HG03520 (cell line): ENCODE data around the gene XKR7.
A peak's percentile ranks its signal among the peaks of the same experiment; 100 is the strongest.
"Not testable (repeated sequence)": the region's sequence is repeated elsewhere in the genome, so short reads cannot be mapped to it uniquely, and the experiment has no call there.

ENCODE experiments used
- ATAC-seq: cut with Tn5 transposase; IDR thresholded peaks from one replicate; pipeline ENCODE4 v1.9.1; 2021; ENCODE audit warnings: mild to moderate bottlenecking, moderate library complexity; ENCODE audit not compliant: unreplicated experiment

XKR7 gene

DNA sequence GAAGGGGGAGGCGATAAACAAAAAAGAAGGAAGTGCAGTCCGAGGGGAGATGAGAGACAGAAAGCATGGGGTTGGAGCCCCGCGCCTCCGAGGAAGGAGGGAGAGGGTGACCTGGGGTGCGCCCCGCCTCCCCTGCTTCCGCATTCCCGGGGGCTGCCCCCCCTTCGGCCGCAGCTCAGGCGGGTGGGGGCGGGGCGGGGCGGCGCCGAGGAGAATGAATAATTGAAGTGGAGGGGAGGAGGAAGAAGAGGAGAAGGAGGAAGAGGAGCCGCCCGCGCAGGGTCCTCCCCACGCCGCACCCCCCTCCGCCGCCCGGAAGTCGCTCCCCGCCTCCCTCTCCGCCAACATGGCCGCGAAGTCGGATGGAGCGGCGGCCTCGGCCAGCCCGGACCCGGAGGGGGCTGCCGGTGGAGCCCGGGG, at the start of gene XKR7:
XKR7 (plus strand) TSS at position 322 of the 420 bp plus-strand sequence; CDS start at position 347, 25 bp downstream.
- no peak for ATAC-seq

DNA sequence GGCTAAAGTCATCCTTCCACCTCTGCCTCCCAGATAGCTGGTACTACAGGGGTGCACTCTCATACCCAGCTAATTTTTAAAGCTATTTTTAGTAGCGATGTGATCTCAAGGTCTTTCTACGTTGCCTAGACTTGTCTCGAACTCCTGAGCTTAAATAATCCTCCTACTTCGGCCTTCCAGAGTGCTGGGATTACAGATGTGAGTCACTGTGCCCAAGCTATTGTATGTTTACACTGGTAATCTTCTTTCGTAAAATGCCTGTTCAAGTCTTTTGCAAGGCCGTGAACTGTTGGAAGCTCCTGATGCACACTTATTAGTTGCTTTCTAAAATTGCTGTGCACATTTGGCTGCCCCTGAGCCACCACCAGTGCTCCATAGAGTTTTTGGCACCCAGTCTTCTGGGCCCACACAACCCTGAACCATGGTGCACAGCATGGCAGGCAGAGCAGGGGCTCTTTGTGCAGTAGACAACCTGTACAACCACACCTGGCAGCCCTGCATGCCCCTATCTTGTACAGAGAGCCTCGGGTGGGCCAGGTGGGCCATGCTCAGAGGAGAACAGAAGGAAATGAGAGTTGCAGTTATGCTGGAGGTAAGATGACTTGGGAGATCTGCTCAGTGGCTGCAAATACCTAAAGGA, 49.4 kb upstream of the XKR7 start:
- ATAC-seq, result no peak

- ATAC-seq, result no peak
These were observed 48.4 kb upstream of the XKR7 start for GRCh38 chr20:31919410-31920155.

GRCh38 chr20:31920275-31920855, 47.6 kb upstream of the XKR7 start:
- ATAC-seq, result no peak

DNA sequence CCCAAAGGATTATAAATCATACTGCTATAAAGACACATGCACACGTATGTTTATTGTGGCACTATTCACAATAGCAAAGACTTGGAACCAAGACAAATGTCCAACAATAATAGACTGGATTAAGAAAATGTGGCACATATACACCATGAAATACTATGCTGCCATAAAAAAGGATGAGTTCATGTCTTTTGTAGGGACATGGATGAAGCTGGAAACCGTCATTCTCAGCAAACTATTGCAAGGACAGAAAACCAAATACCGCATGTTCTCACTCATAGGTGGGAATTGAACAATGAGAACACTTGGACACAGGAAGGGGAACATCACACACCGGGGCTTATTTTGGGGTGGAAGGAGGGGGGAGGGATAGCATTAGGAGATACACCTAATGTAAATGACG, 46.5 kb upstream of the XKR7 start:
- not testable (repeated sequence) for ATAC-seq

- ATAC-seq, result no peak
These were observed 45.8 kb upstream of the XKR7 start for GRCh38 chr20:31922181-31922580.

DNA sequence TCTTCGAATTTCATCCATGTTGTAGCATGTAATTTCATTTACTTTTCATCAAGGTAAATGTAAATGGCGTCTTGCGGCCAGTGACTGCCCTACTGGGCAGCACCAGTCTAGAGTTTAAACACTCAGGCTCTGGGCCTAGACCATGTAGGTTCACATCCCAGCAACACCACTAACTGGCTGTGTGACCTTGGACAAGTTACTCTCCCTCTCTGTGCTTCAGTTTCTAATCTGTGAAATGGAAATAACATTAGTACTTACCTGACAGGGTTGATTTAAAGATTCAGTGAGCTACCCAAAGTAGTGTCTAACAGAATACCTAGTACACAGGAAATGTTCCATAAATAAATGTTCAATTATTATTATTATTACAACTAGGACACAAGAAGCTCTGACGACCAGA, 45.4 kb upstream of the XKR7 start:
- no peak for ATAC-seq

GRCh38 chr20:31923388-31924331, 44.3 kb upstream of the XKR7 start:
- ATAC-seq, result peak; percentile 51

- no peak for ATAC-seq
These were observed 43.4 kb upstream of the XKR7 start for GRCh38 chr20:31924561-31924960.

DNA sequence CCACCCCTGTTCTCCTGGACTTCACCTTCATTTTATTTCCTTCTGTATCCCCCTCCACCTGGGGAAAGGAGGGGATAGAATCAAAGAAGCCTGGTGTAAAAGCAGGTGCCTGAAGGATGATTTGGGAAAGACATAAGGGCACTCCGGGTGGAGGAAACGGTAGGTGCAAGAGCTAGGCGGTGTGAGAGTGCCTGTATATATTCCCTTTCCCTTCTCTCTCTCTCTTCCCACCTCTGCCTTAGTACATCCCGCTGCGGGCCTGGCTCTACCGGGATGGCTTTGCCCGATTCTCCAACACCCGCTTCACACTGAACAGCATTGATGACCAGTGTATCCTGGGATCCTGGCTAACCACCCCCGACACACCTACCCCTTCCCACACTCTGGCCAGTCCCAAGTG, 42.3 kb upstream of the XKR7 start:
- ATAC-seq, result no peak

GRCh38 chr20:31926493-31926892, 41.5 kb upstream of the XKR7 start:
- ATAC-seq, result no peak

DNA sequence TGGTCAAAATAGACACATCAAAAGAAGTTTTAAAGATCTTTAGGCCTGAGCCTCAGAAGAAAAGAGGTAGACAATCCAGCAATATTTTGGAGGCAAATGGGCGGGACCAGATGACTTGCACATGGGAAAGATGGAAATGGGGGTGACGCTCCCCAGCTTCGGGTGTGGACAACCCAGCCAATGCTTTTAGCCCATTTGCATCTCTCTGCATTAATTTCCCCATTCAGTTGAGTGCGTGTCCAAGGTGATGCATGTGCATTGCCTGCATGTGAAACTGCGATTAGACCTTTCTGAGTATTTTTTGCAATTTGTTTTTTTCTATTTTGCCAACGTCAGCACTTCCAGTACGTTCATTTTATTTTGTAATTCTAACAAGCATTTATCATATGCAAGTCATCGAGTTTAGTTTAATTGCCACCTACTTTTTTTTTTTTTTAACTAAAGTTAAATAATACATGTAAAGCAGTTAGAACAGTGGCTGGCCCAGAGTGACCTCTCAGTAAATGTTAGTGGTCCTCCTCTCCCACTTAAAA, 40.3 kb upstream of the XKR7 start:
- ATAC-seq, result no peak

- ATAC-seq, result not testable (repeated sequence)
These were observed 38.3 kb upstream of the XKR7 start for GRCh38 chr20:31929631-31930030.

- ATAC-seq, result no peak
These were observed 37.2 kb upstream of the XKR7 start for GRCh38 chr20:31930779-31931178.

DNA sequence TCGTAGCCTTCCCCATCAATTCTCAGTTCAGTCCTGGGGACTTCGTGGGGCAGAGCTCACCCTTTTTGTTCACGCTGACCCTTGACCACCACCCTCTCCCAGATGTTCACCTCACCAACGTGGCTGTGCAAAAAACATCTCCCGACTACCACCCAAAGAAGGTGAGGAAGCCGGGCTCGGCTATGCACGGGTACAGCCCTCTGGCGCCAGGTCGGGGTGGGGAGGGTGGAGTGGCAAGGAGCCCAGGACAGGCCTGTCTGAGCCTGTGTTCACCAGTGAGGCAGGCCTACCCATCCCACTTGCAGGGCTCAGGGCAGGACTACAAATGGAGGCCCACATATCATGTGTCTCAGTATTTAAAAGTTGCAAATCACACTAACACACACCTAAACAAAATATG, 34.3 kb upstream of the XKR7 start:
- no peak for ATAC-seq

- ATAC-seq, result no peak
These were observed 33.5 kb upstream of the XKR7 start for GRCh38 chr20:31934491-31934890.

DNA sequence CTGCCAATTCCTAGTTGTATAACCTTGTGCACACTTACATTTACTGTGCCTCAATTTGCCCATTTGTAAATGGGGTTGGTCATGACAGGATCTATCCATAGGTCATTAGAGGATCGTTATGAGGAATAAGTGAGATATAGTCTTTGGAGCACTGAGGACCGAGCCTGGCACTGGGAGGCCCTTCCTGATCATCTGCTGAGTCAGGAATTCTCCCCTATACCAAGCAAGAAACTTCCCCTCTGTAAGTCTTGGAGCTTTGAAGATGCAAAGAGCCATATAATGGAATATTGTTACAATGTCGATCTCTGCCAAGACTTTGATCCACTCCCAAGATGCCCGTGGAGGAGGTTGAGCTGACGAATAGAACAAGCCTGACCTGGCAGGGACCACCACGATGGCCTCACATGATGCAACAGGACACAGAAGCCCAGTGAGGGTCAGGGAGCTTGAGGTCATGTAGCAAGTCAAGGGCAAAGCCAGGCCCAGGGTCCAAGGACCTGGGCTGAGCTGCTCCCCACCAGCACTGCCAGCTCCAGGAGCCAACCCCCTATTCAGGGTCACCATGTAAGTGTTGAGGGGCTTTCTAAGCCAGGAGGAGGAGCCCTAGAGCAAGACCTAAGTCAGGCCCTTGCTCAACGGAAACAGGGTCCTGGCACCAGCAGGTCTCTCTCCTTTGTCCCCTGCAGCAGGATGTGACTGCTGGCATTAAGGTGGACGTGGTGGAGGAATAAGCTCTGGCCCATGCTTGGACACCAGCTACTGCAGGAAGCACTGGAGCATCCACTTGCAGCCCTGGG, 32.8 kb upstream of the XKR7 start:
- no peak for ATAC-seq

- no peak for ATAC-seq
These were observed 31.5 kb upstream of the XKR7 start for GRCh38 chr20:31936420-31936819.

DNA sequence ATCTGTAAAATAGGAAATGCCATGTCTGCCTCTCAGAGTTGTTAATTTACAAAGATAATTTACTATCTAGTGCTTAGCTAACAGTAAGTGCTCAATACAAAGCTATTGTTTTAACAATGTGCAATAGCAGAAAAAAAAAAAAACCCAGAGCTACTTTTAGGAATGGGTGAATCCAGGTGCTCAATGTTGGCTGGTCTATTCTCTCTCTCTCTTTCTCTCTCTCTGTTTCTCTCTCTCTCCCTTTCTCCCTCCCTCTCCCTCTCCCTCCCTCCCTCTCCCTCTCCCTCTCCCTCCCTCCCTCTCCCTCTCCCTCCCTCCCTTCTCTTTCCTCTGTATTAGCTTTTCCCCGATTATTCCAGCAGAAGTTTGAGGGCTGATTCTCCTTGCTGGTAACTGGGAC, 30.1 kb upstream of the XKR7 start:
- no peak for ATAC-seq

- ATAC-seq, result no peak
These were observed 28.3 kb upstream of the XKR7 start for GRCh38 chr20:31939661-31940060.
